MM.1S (cell line): ENCODE results near the gene PCNP.

Experiments
- DNase-seq: peaks from one replicate; pipeline ENCODE4 v3.0.0-alpha.2; 2015
- H2AFZ ChIP-seq: fragments of 300-600 bp; sonication (generic); 2 replicates; pipeline ENCODE4 v1.6.0; 2016; ENCODE audit warnings: antibody characterized with exemption, low read length
- H3F3A ChIP-seq: fragments of 300-600 bp; sonication (generic); 2 replicates; pipeline ENCODE4 v1.6.1; 2016; ENCODE audit warnings: mild to moderate bottlenecking, antibody characterized with exemption, low read length, moderate library complexity, mixed read lengths; ENCODE audit not compliant: insufficient read depth
- H3K27ac ChIP-seq: fragments of 300-600 bp; sonication (generic); 2 replicates; pipeline ENCODE4 v1.5.1; 2016; ENCODE audit warnings: mild to moderate bottlenecking, low read length
- H3K27me3 ChIP-seq: fragments of 300-600 bp; sonication (generic); replicated peaks from 2 replicates; pipeline ENCODE4 v1.6.0; 2016; ENCODE audit warnings: low read length; ENCODE audit not compliant: insufficient read depth
- H3K36me3 ChIP-seq: fragments of 300-600 bp; sonication (generic); replicated peaks from 2 replicates; pipeline ENCODE4 v1.6.1; 2016; ENCODE audit warnings: mild to moderate bottlenecking, low read length, mixed read lengths; ENCODE audit not compliant: insufficient read depth
- H3K4me1 ChIP-seq: fragments of 300-600 bp; sonication (generic); 2 replicates; pipeline ENCODE4 v1.6.1; 2016; ENCODE audit warnings: low read length, mixed read lengths
- H3K4me2 ChIP-seq: fragments of 300-600 bp; sonication (generic); 2 replicates; pipeline ENCODE4 v1.6.0; 2016; ENCODE audit warnings: low read depth, low read length
- H3K4me3 ChIP-seq: fragments of 300-600 bp; sonication (generic); 2 replicates; pipeline ENCODE4 v1.5.1; 2016; ENCODE audit warnings: low read length, mixed read lengths
- H3K79me2 ChIP-seq: fragments of 300-600 bp; sonication (generic); 2 replicates; pipeline ENCODE4 v1.6.1; 2016; ENCODE audit warnings: mixed run types, low read length, mixed read lengths
- H3K9ac ChIP-seq: fragments of 300-600 bp; sonication (generic); 2 replicates; pipeline ENCODE4 v1.6.1; 2016; ENCODE audit warnings: low read length, mixed read lengths
- H3K9me2 ChIP-seq: fragments of 300-600 bp; sonication (generic); replicated peaks from 2 replicates; pipeline ENCODE4 v1.6.1; 2016; ENCODE audit warnings: mild to moderate bottlenecking, low read length, mixed read lengths; ENCODE audit not compliant: insufficient read depth
- H3K9me3 ChIP-seq: fragments of 300-600 bp; sonication (generic); replicated peaks from 2 replicates; pipeline ENCODE4 v1.6.1; 2016; ENCODE audit warnings: mild to moderate bottlenecking, low read length, mixed read lengths; ENCODE audit not compliant: insufficient read depth
- H4K20me1 ChIP-seq: fragments of 300-600 bp; sonication (generic); 2 replicates; pipeline ENCODE4 v1.6.1; 2016; ENCODE audit warnings: mild to moderate bottlenecking, low read length, moderate library complexity, mixed read lengths; ENCODE audit not compliant: insufficient read depth
- CTCF ChIP-seq: fragments of 300-600 bp; sonication (generic); IDR thresholded peaks from 2 replicates; pipeline ENCODE4 v1.5.1; 2016; ENCODE audit warnings: antibody characterized with exemption, low read length, mixed read lengths
- EZH2 ChIP-seq: fragments of 300-600 bp; sonication (generic); optimal IDR thresholded peaks from 2 replicates; pipeline ENCODE3; 2017; ENCODE audit warnings: low read depth, mild to moderate bottlenecking, antibody characterized with exemption, low read length, mixed read lengths
- EZH2phosphoT487 ChIP-seq: fragments of 300-600 bp; sonication (generic); IDR thresholded peaks from 2 replicates; pipeline ENCODE4 v1.6.1; 2018; ENCODE audit warnings: antibody characterized with exemption, low read length

Gene PCNP

GRCh38 chr3:101532783-101533602 lies 41.0 kb upstream of the PCNP start:
- H4K20me1 ChIP-seq: no peaks in the 10 kb centered on the region
- no peaks in the 10 kb centered on the region for H3K27me3 ChIP-seq
- H3K27ac ChIP-seq: no peak overlapping the region
- no peaks in the 10 kb centered on the region for H3K79me2 ChIP-seq
- DNase-seq: no peak
- no peak for TF ChIP-seq EZH2
- TF ChIP-seq EZH2phosphoT487: no peak
- TF ChIP-seq CTCF: no peak
- no peaks in the 10 kb centered on the region for H3K9me3 ChIP-seq
- H2AFZ ChIP-seq: no peak overlapping the region
- H3K4me1 ChIP-seq: 0 out of 2 replicates have a peak, but pooled peaks cover 8% of the 10 kb centered on the region
- H3K9me2 ChIP-seq: no peaks in the 10 kb centered on the region
- H3K9ac ChIP-seq: no peak overlapping the region
- no peak overlapping the region for H3K4me2 ChIP-seq
- H3F3A ChIP-seq: no peaks in the 10 kb centered on the region
- no peak overlapping the region for H3K4me3 ChIP-seq
- H3K36me3 ChIP-seq: no peaks in the 10 kb centered on the region

- Histone ChIP-seq H4K20me1 (no peaks in the 10 kb centered on the region), H3K9ac (no peak overlapping the region), H3K27ac (no peak overlapping the region), H3K36me3 (no peaks in the 10 kb centered on the region), H3K27me3 (no peaks in the 10 kb centered on the region), H3K79me2 (no peaks in the 10 kb centered on the region), H2AFZ (no peak overlapping the region), H3K4me3 (no peak overlapping the region), H3K4me2 (no peak overlapping the region), H3K4me1 (0 out of 2 replicates have a peak, but pooled peaks cover 8% of the 10 kb centered on the region), H3F3A (no peaks in the 10 kb centered on the region), H3K9me3 (no peaks in the 10 kb centered on the region), H3K9me2 (no peaks in the 10 kb centered on the region)
- TF ChIP-seq EZH2: no peak
- TF ChIP-seq EZH2phosphoT487: no peak
- TF ChIP-seq CTCF: no peak
- no peak for DNase-seq
Observed at GRCh38 chr3:101533603-101533968, 40.4 kb upstream of the PCNP start.

GRCh38 chr3:101535221-101535620 lies 38.8 kb upstream of the PCNP start:
- H3K4me3 ChIP-seq: no peak overlapping the region
- no peaks in the 10 kb centered on the region for H3K9me3 ChIP-seq
- no peak overlapping the region for H2AFZ ChIP-seq
- no peaks in the 10 kb centered on the region for H3K9me2 ChIP-seq
- no peaks in the 10 kb centered on the region for H3K4me1 ChIP-seq
- no peak overlapping the region for H3K27ac ChIP-seq
- H3F3A ChIP-seq: no peaks in the 10 kb centered on the region
- H3K9ac ChIP-seq: no peak overlapping the region
- no peaks in the 10 kb centered on the region for H4K20me1 ChIP-seq
- no peaks in the 10 kb centered on the region for H3K27me3 ChIP-seq
- no peak overlapping the region for H3K4me2 ChIP-seq
- TF ChIP-seq EZH2 (no peak), EZH2phosphoT487 (no peak), CTCF (no peak)
- no peaks in the 10 kb centered on the region for H3K36me3 ChIP-seq
- DNase-seq: no peak
- H3K79me2 ChIP-seq: no peaks in the 10 kb centered on the region
